Right lobe of liver (tissue), 6 donors: ENCODE measurements around the gene ALPG. TPM values are rescaled to one million over a fixed set of nuclear protein-coding genes. Genes with fewer than 3 reads are reported as not detected.
"Not testable (repeated sequence)": the region's sequence is repeated elsewhere in the genome, so short reads cannot be mapped to it uniquely, and the experiment has no call there.

Experiments used
- ATAC-seq, 4 donors: fragments of 200-7000 bp; cut with Tn5 transposase; one replicate each; pipeline ENCODE4 v1.9.1; 2020; ENCODE audit warnings: mild to moderate bottlenecking in 4 of 4, moderate library complexity in 4 of 4
- DNase-seq, 3 donors: peaks; one replicate each; pipeline ENCODE4 v3.0.0-alpha.2; 2020
- H3K27ac ChIP-seq, 3 donors: fragments of 200-600 bp; one replicate each; pipeline ENCODE4 v1.8.0; 2022
- H3K27me3 ChIP-seq, 2 donors: fragments of 200-600 bp; one replicate each; pipeline ENCODE4 v1.8.0; 2022
- H3K36me3 ChIP-seq, 4 donors: fragments of 200-600 bp; sonication (generic) in 1 of 4; one replicate each; pipeline versions ENCODE4 v1.5.1 to v1.8.0; 2017 to 2022; ENCODE audit warnings: control low read depth in 1 of 4
- H3K4me1 ChIP-seq, 4 donors: fragments of 200-600 bp; sonication (generic) in 1 of 4; one replicate each; pipeline versions ENCODE4 v1.5.1 to v1.8.0; 2017 to 2022; ENCODE audit warnings: control low read depth in 1 of 4
- H3K4me3 ChIP-seq, 3 donors: fragments of 200-600 bp; one replicate each; pipeline ENCODE4 v1.8.0; 2022
- H3K9me3 ChIP-seq, 4 donors: fragments of 200-600 bp; sonication (generic) in 1 of 4; one replicate each; pipeline versions ENCODE4 v1.5.1 to v1.8.0; 2017 to 2022; ENCODE audit warnings: control low read depth in 1 of 4
- CTCF ChIP-seq, 4 donors: fragments of 200-600 bp in 3 of 4; fragments of 450-650 bp in 1 of 4; IDR thresholded peaks; one replicate each; pipeline versions ENCODE4 v1.5.1 to v1.8.0; 2016 to 2022; ENCODE audit warnings: antibody characterized with exemption in 4 of 4, mild to moderate bottlenecking in 2 of 4
- POLR2A ChIP-seq: fragments of 450-650 bp; IDR thresholded peaks from one replicate; pipeline ENCODE4 v1.6.1; 2017; ENCODE audit warnings: antibody characterized with exemption, mild to moderate bottlenecking
- WGBS: methylation state at CpG from one replicate; pipeline ENCODE4 v1.1.6; 2018; ENCODE audit warnings: low coverage, low lambda C conversion rate; ENCODE audit not compliant: insufficient coverage; ENCODE audit errors: missing lambda C conversion rate; 5-methylcytosine and 5-hydroxymethylcytosine counted together
- intact Hi-C, 2 donors: fragments of 100-400 bp; cut with DNase I; formaldehyde crosslinking; loops; one replicate each; pipeline versions ENCODE4 v1.11.2 to v1.14.1; 2022
- total RNA-seq, 6 experiments: library from RNA; depleted of rRNA in 2 of 6; stranded (reverse); fragments of >200 nt in 2 of 6; fragmentation: NEBNext Ultra II Directional in 3 of 6; extraction: Animal tissue kit (Norgen Biotek cat#: 25700) in 3 of 6; gene quantifications; one replicate each; pipeline versions ENCODE4 v1.1.0 to v1.2.4, GENCODE V29; 2016 to 2023
- donor health status: DM: no; HTN: yes; CAD: no.
- donor health status: DM: no; HTN: no; CAD: no.
- donor health status: DM: no; HTN: no; CAD: no.
- donor health status: DM: no; HTN: yes; CAD: no.
- donor health status: DM: no; HTN: yes; CAD: no.

ALPG gene
- total RNA-seq, 6 experiments from 2014 or later = not detected

- DNase-seq = no peak
- Histone ChIP-seq H3K4me1 (no peaks in the 10 kb centered on the region), H3K36me3 (no peaks in the 10 kb centered on the region), H3K27me3 (peaks cover 0 to 16% of the 10 kb centered on the region in 2 donors), H3K27ac (no peak overlapping the region), H3K9me3 (no peaks in the 10 kb centered on the region), H3K4me3 (no peak overlapping the region)
- WGBS = 17% methylated on average over 3 of the region's 3 CpGs
- TF ChIP-seq POLR2A (no peak), CTCF (IDR thresholded peaks at IDR 0.05) (no peak)
- intact Hi-C loops = no loop called here
- no peak for ATAC-seq
Observed at GRCh38 chr2:232390661-232391060, 16.0 kb upstream of the ALPG start.

DNA sequence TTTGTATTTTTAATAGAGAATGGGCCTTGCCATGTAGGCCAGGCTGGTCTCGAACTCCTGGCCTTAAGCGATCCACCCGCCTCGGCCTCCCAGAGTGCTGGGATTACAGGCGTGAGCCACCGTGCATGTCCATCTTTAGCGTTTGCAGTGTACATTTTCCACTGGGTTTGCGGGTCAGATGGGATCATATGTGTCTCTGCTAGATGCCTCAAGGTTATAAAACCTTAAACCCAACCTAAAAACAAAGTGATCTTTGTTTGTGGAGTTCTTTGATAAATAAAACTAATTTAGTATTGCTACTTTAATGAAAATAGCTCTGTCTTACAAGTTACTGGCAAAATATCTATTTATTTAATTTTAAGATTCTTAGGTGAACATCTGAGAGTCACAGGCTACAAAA lies 13.1 kb upstream of the ALPG start:
- H3K4me1 ChIP-seq = no peaks in the 10 kb centered on the region
- no peaks in the 10 kb centered on the region for H3K27me3 ChIP-seq
- H3K27ac ChIP-seq = no peak overlapping the region
- ATAC-seq = no peak
- WGBS = 98% methylated on average over 5 of the region's 8 CpGs
- no peaks in the 10 kb centered on the region for H3K36me3 ChIP-seq
- H3K9me3 ChIP-seq = no peaks in the 10 kb centered on the region
- H3K4me3 ChIP-seq = no peak overlapping the region
- peak in 1 of 3 donors; percentile 10 for DNase-seq
- TF ChIP-seq POLR2A = no peak
- no peak for TF ChIP-seq CTCF (IDR thresholded peaks at IDR 0.05)
- intact Hi-C loops = no loop called here

- H3K27me3 ChIP-seq = not testable (repeated sequence)
Observed at GRCh38 chr2:232394431-232394830, 12.2 kb upstream of the ALPG start.

GRCh38 chr2:232395586-232395985 lies 11.1 kb upstream of the ALPG start:
- 17% methylated on average over 1 of the region's 1 CpG for WGBS
- Histone ChIP-seq H3K9me3 (no peaks in the 10 kb centered on the region), H3K27me3 (no peaks in the 10 kb centered on the region), H3K4me3 (no peak overlapping the region), H3K36me3 (no peaks in the 10 kb centered on the region), H3K4me1 (no peaks in the 10 kb centered on the region), H3K27ac (no peak overlapping the region)
- intact Hi-C loops = no loop called here
- DNase-seq (no peak), ATAC-seq (no peak)
- TF ChIP-seq CTCF (IDR thresholded peaks at IDR 0.05) (no peak), POLR2A (no peak)

More at GRCh38 chr2:232394431-232394830, 12.2 kb upstream of the ALPG start:
- 73% methylated on average over 7 of the region's 7 CpGs for WGBS
- ATAC-seq, H3K4me1 ChIP-seq, H3K9me3 ChIP-seq, H3K4me3 ChIP-seq, H3K27ac ChIP-seq, DNase-seq, H3K36me3 ChIP-seq, intact Hi-C loops: not testable (repeated sequence)

GRCh38 chr2:232396683-232397082 lies 10.0 kb upstream of the ALPG start:
- TF ChIP-seq POLR2A (no peak), CTCF (IDR thresholded peaks at IDR 0.05) (no peak)
- Histone ChIP-seq H3K4me1 (no peaks in the 10 kb centered on the region), H3K27ac (no peak overlapping the region), H3K4me3 (no peak overlapping the region), H3K27me3 (no peaks in the 10 kb centered on the region), H3K9me3 (no peaks in the 10 kb centered on the region), H3K36me3 (no peaks in the 10 kb centered on the region)
- DNase-seq = no peak
- ATAC-seq = no peak
- 62% methylated on average over 2 of the region's 2 CpGs for WGBS
- intact Hi-C loops = no loop called here
